Measurements from ENCODE around the gene CCDC174. TPM values are rescaled to one million over a fixed set of nuclear protein-coding genes. Genes with fewer than 3 reads are reported as not detected.

Gene CCDC174
- total and polyA plus RNA-seq, 11 donors = 8.7 to 16.1 (median 11.7) TPM

DNA sequence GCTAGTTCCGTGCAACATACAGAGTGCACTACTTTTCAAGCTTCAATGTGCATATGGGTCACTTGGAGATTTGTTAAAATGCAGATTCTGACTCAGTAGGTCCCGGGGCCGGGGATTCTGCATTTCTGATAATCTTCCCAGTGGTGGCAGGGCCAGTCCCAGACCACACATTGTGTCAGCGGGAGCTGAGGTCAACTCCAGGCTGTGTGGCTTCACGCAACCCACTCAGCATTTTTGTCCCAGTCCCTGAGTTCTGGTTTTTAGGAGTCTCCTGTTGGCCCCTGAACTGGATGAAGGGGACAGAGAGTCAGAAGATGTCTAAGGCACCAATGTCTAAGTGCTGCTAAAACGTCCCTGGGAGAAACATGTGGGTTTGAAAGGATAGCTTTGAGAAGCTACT, 26.1 kb upstream of the CCDC174 start:
- intact Hi-C loops (cut with DNase I) = no loop called here
- H3K27me3 ChIP-seq = peaks cover 0 to 3% (median 0%) of the 10 kb centered on the region in 9 donors
- DNase-seq (no peak), ATAC-seq (no peak)
- no peak overlapping the region for H3K27ac ChIP-seq
- peaks cover 0 to 14% (median 0%) of the 10 kb centered on the region in 12 donors for H3K4me1 ChIP-seq
- H3K36me3 ChIP-seq = no peaks in the 10 kb centered on the region
- no peak for TF ChIP-seq CTCF (IDR thresholded peaks at IDR 0.05)
- no peak for TF ChIP-seq POLR2A (IDR thresholded peaks at IDR 0.05)
- peaks cover 0 to 9% (median 0%) of the 10 kb centered on the region in 12 donors for H3K9me3 ChIP-seq
- 66 to 78% (median 74%) methylated on average over 6 of the region's 6 CpGs for WGBS, 4 donors
- no peak overlapping the region for H3K4me3 ChIP-seq

DNA sequence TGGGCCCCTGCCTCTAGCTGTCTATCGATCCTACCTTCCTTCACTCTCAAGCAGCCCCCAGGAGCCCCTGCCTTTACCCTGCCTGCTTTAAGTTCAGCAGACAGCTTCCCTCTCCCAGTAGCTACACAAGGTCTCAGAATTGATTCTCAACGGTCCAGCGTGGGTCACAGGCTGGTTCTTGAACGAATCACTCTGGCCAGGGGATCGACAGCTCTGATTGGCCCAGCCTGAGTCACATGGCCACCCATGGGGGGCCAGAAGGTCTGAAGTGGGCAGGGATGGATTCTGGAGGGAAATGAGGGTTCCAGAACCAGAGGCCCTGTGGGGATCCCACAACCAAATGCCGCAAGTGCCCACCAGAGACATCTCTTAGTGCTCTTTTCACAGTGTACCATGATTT, 23.7 kb upstream of the CCDC174 start:
- intact Hi-C loops (cut with DNase I) = no loop called here
- Histone ChIP-seq H3K36me3 (no peaks in the 10 kb centered on the region), H3K4me3 (no peak overlapping the region), H3K4me1 (peaks cover 0 to 14% (median 0%) of the 10 kb centered on the region in 12 donors), H3K27ac (no peak overlapping the region), H3K27me3 (peaks cover 0 to 3% (median 0%) of the 10 kb centered on the region in 9 donors), H3K9me3 (peaks cover 0 to 9% (median 0%) of the 10 kb centered on the region in 12 donors)
- ATAC-seq = no peak
- TF ChIP-seq CTCF (IDR thresholded peaks at IDR 0.05) (no peak), POLR2A (IDR thresholded peaks at IDR 0.05) (no peak)
- WGBS, 4 donors = 75 to 82% (median 79%) methylated on average over 6 of the region's 6 CpGs
- no peak for DNase-seq

DNA sequence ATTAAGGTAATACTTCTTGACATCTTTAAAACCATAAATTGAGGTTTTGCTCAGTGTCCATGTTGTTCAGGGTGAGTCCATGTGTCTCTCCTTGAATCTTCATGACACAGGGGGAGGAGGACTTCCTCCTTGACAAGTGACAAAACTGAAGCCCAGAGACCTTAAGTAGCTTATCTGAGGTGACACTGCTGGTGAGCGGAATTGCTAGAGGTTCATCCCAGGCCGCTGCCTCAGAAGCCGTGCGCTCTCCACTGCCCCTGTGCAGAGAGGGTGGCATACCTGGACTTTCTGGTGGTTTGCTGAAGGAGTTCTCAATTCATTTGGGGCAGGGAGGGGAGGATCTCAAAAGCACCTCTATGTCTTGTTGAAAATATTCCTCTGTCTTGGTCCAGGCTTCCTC, 23.2 kb upstream of the CCDC174 start:
- intact Hi-C loops (cut with DNase I) = no loop called here
- Histone ChIP-seq H3K27ac (no peak overlapping the region), H3K4me1 (peaks cover 0 to 10% (median 0%) of the 10 kb centered on the region in 12 donors), H3K36me3 (no peaks in the 10 kb centered on the region), H3K4me3 (no peak overlapping the region), H3K9me3 (peaks cover 0 to 9% (median 0%) of the 10 kb centered on the region in 12 donors), H3K27me3 (peaks cover 0 to 3% (median 0%) of the 10 kb centered on the region in 9 donors)
- DNase-seq (no peak), ATAC-seq (no peak)
- WGBS, 4 donors = 62 to 90% (median 68%) methylated on average over 4 of the region's 4 CpGs
- no peak for TF ChIP-seq POLR2A (IDR thresholded peaks at IDR 0.05)
- no peak for TF ChIP-seq CTCF (IDR thresholded peaks at IDR 0.05)

DNA sequence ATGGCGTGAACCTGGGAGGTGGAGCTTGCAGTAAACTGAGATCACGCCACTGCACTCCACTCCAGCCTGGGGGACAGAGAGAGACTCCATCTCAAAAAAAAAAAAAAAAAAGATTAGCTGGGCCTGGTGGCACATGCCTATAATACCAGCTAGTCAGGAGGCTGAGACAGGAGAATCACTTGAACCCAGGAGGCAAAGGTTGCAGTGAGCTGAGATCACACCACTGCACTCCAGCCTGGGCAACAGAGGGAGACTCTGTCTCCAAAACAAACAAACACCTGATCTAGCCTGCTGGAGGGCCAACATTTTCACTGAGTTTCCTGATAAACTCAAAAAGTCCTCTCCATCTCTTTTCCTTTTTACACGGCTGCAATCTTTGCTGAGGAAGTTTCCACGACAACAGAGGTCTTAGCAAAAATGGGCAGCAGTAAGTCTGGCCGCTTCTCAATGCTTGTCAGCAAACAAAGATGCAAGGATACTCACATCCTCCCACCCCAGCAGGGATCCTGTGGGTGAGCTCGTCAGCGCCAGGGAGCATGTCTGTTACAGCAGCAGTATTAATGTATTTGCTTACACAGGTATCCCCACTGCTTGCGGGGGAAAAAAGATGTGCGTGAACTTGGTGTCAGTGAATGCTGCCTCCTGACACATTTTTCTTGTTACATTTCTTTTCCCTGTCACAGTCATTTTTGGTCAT, 21.0 kb upstream of the CCDC174 start:
- intact Hi-C loops (cut with DNase I) = loop anchor here in 1 of 10 donors (10.0 kb wide), 1 partner anchor 126 kb away; no protein-coding TSS in a partner anchor
- peaks cover 0 to 4% (median 0%) of the 10 kb centered on the region in 9 donors for H3K27me3 ChIP-seq
- no peak for ATAC-seq
- H3K27ac ChIP-seq = no peak overlapping the region
- H3K4me1 ChIP-seq = no peaks in the 10 kb centered on the region
- TF ChIP-seq CTCF (IDR thresholded peaks at IDR 0.05) (no peak), POLR2A (IDR thresholded peaks at IDR 0.05) (no peak)
- H3K4me3 ChIP-seq = no peak overlapping the region
- no peak for DNase-seq
- peaks cover 0 to 9% (median 0%) of the 10 kb centered on the region in 12 donors for H3K9me3 ChIP-seq
- WGBS, 4 donors = 65 to 71% (median 69%) methylated on average over 9 of the region's 9 CpGs
- H3K36me3 ChIP-seq = no peaks in the 10 kb centered on the region

Data from heart left ventricle (tissue), 16 donors.